SJSA1 (cell line): ENCODE results near the gene VAMP1. TPM values are rescaled to one million over a fixed set of nuclear protein-coding genes. Genes with fewer than 3 reads are reported as not detected.

Experiments used
- DNase-seq, 2 experiments: peaks; one replicate each; pipeline ENCODE4 v3.0.0-alpha.2; 2015 to 2020; ENCODE audit warnings: low spot score in 2 of 2, low read depth in 1 of 2
- H3K27ac ChIP-seq: fragments of 250-450 bp; sonication (Bioruptor Pico); 2 replicates; pipeline ENCODE4 v1.5.1; 2020; ENCODE audit warnings: mild to moderate bottlenecking, moderate library complexity
- H3K27me3 ChIP-seq: fragments of 250-450 bp; sonication (Bioruptor Pico); replicated peaks from 2 replicates; pipeline ENCODE4 v1.5.1; 2020; ENCODE audit warnings: mild to moderate bottlenecking, moderate library complexity
- H3K36me3 ChIP-seq: fragments of 250-450 bp; sonication (Bioruptor Pico); 2 replicates; pipeline ENCODE4 v1.5.1; 2020; ENCODE audit warnings: mild to moderate bottlenecking
- H3K4me1 ChIP-seq: fragments of 250-450 bp; sonication (Bioruptor Pico); replicated peaks from 2 replicates; pipeline ENCODE4 v1.6.1; 2021; ENCODE audit warnings: mild to moderate bottlenecking
- H3K4me3 ChIP-seq: fragments of 250-450 bp; sonication (Bioruptor Pico); 2 replicates; pipeline ENCODE4 v1.5.1; 2020; ENCODE audit warnings: mild to moderate bottlenecking
- H3K9me3 ChIP-seq: fragments of 250-450 bp; sonication (Bioruptor Pico); replicated peaks from 2 replicates; pipeline ENCODE4 v1.5.1; 2020; ENCODE audit warnings: mild to moderate bottlenecking
- total RNA-seq: library from RNA; depleted of rRNA; stranded (reverse); fragments of >200 nt; shearing (Covaris generic); gene quantifications from 2 replicates; pipeline ENCODE4 v1.2.3, GENCODE V29; 2014; rRNA removed

Gene VAMP1
- total RNA-seq, 1 experiment from 2014 or later = 6.4 TPM

DNA sequence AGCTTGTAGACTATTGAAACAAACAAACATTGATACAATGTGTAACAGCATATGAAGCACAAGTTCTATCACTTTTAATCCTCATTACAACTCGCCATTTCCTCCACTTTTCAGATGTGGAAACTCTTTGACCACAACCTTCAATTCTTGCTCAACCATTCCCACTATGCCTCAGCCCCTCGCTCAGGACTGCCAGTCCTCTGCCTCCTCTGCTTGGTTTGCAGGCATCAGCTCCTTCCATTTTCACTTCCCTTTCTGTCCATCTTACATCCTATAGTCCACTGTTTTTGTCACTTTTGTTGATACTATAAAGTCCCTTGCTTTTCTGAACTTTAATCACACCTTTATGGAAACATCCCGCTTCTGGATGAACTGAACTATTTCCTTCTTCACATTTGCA lies 53.9 kb downstream of the VAMP1 start:
- Histone ChIP-seq H3K27ac (no peak overlapping the region), H3K9me3 (no peaks in the 10 kb centered on the region), H3K4me3 (no peak overlapping the region), H3K36me3 (no peaks in the 10 kb centered on the region), H3K27me3 (no peaks in the 10 kb centered on the region), H3K4me1 (0 out of 2 replicates have a peak, but pooled peaks cover 5% of the 10 kb centered on the region)
- DNase-seq = no peak

Other genes with a start within 250 kb of the VAMP1 start
- 0.08 TPM in 1 of 2 replicates, not detected in the other for gene PLEKHG6, start 160.0 kb downstream of the VAMP1 start, total RNA-seq
- 109 and 132 TPM in 2 replicates for gene TNFRSF1A, start 128.6 kb downstream of the VAMP1 start, total RNA-seq
- 0.18 and 4.7 TPM in 2 replicates for gene SCNN1A, start 95.1 kb downstream of the VAMP1 start, total RNA-seq
- gene LTBR, start 86.5 kb downstream of the VAMP1 start, total RNA-seq = 102 and 106 TPM in 2 replicates
- gene CD27, start 25.7 kb downstream of the VAMP1 start, total RNA-seq = not detected in 2 replicates
- 1.1 and 5.4 TPM in 2 replicates for gene TAPBPL, start 18.6 kb downstream of the VAMP1 start, total RNA-seq
- 213 and 264 TPM in 2 replicates for gene MRPL51, start 22.6 kb upstream of the VAMP1 start, total RNA-seq
- 84.0 and 131 TPM in 2 replicates for gene NCAPD2, start 23.4 kb upstream of the VAMP1 start, total RNA-seq
- 5,440 and 7,155 TPM in 2 replicates for gene GAPDH, start 63.8 kb upstream of the VAMP1 start, total RNA-seq
- gene IFFO1, start 85.4 kb upstream of the VAMP1 start, total RNA-seq = 12.1 and 14.9 TPM in 2 replicates
- 48.3 and 76.6 TPM in 2 replicates for gene NOP2, start 97.6 kb upstream of the VAMP1 start, total RNA-seq
- gene CHD4, start 136.7 kb upstream of the VAMP1 start, total RNA-seq = 178 and 180 TPM in 2 replicates
- not detected in 2 replicates for gene LPAR5, start 165.3 kb upstream of the VAMP1 start, total RNA-seq
- gene ACRBP, start 176.8 kb upstream of the VAMP1 start, total RNA-seq = not detected in 2 replicates
- gene ING4, start 192.4 kb upstream of the VAMP1 start, total RNA-seq = 34.8 and 41.0 TPM in 2 replicates
- gene ZNF384, start 218.7 kb upstream of the VAMP1 start, total RNA-seq = 19.5 and 20.0 TPM in 2 replicates
- not detected in 2 replicates for gene PIANP, start 230.1 kb upstream of the VAMP1 start, total RNA-seq